Gastroesophageal sphincter (tissue), 3 donors: ENCODE results near the gene ATP9B.

Experiments
- CTCF ChIP-seq, 4 experiments: fragments of 200-600 bp in 2 of 4; fragments of 450-650 bp in 2 of 4; sonication (generic) in 1 of 4; IDR thresholded peaks; one replicate each; pipeline ENCODE4 v1.5.1; 2017 to 2019; ENCODE audit warnings: antibody characterized with exemption in 4 of 4, mild to moderate bottlenecking in 2 of 4, moderate library complexity in 2 of 4
- POLR2A ChIP-seq, 2 donors: fragments of 450-650 bp; IDR thresholded peaks; one replicate each; pipeline ENCODE4 v1.6.1; 2017; ENCODE audit warnings: antibody characterized with exemption in 2 of 2, mild to moderate bottlenecking in 2 of 2, moderate library complexity in 1 of 2

- TF ChIP-seq CTCF (IDR thresholded peaks at IDR 0.05): no peak
- TF ChIP-seq POLR2A (IDR thresholded peaks at IDR 0.05): no peak
Observed at GRCh38 chr18:79272916-79273315, 203.7 kb downstream of the ATP9B start.
